K562 (cell line): ENCODE results near the gene RNF181. TPM values are rescaled to one million over a fixed set of nuclear protein-coding genes. Genes with fewer than 3 reads are reported as not detected.

ENCODE experiments used
- ELF2 ChIP-seq: fragments of 250-450 bp; sonication (Bioruptor Pico); IDR thresholded peaks from 2 replicates; pipeline ENCODE4 v1.5.0; 2021; ENCODE audit warnings: mild to moderate bottlenecking
- EWSR1 ChIP-seq: fragments of 450-650 bp; IDR thresholded peaks from 2 replicates; pipeline ENCODE4 v1.6.1; 2018; ENCODE audit warnings: borderline replicate concordance, mild to moderate bottlenecking, low read depth, moderate library complexity; ENCODE audit not compliant: partially characterized antibody
- MXI1 ChIP-seq: IDR thresholded peaks from 2 replicates; pipeline ENCODE4 v1.6.1; 2011; ENCODE audit warnings: low read depth, mild to moderate bottlenecking, improper control_type of control experiment, low read length
- RBBP5 ChIP-seq: fragments of 200-600 bp; sonication (generic); IDR thresholded peaks from 2 replicates; pipeline ENCODE4 v1.6.1; 2012; ENCODE audit warnings: borderline replicate concordance, mild to moderate bottlenecking, low read length, control low read depth, inconsistent platforms; ENCODE audit not compliant: insufficient read depth, poor library complexity, severe bottlenecking
- RBM14 ChIP-seq: fragments of 200-400 bp; formaldehyde crosslinking; IDR thresholded peaks from 2 replicates; pipeline ENCODE4 v1.6.1; 2018; ENCODE audit warnings: low read depth, mild to moderate bottlenecking, low read length, moderate library complexity, borderline replicate concordance; ENCODE audit not compliant: insufficient read depth
- RBM39 ChIP-seq: fragments of 200-400 bp; formaldehyde crosslinking; optimal IDR thresholded peaks from 2 replicates; pipeline ENCODE3; 2018; ENCODE audit warnings: low read depth, low read length
- SMAD1 ChIP-seq: fragments of 150-350 bp; IDR thresholded peaks from 2 replicates; pipeline ENCODE4 v1.6.1; 2014; ENCODE audit warnings: low read length, low read depth; ENCODE audit not compliant: partially characterized antibody
- ZBTB43 ChIP-seq: sonication (generic); formaldehyde crosslinking; IDR thresholded peaks from 2 replicates; pipeline ENCODE4 v1.8.0; 2023; ENCODE audit warnings: mild to moderate bottlenecking, missing genetic modification reagents
- ZBTB7A ChIP-seq: IDR thresholded peaks from 2 replicates; pipeline ENCODE4 v1.6.1; 2011; ENCODE audit warnings: low read depth, mild to moderate bottlenecking, low read length, moderate library complexity, borderline replicate concordance; ENCODE audit not compliant: control insufficient read depth
- ZC3H8 ChIP-seq: fragments of 450-650 bp; IDR thresholded peaks from 2 replicates; pipeline ENCODE4 v1.6.1; 2017
- ZFPM2 ChIP-seq: fragments of 250-450 bp; sonication (Bioruptor Pico); IDR thresholded peaks from 2 replicates; pipeline ENCODE4 v1.5.1; 2022; ENCODE audit warnings: mild to moderate bottlenecking
- ZFX ChIP-seq: sonication (generic); formaldehyde crosslinking; IDR thresholded peaks from 2 replicates; pipeline ENCODE4 v1.8.0; 2022; ENCODE audit warnings: mild to moderate bottlenecking, missing genetic modification reagents, moderate library complexity
- ZNF282 ChIP-seq: sonication (generic); formaldehyde crosslinking; IDR thresholded peaks from 2 replicates; pipeline ENCODE4 v1.8.1; 2023; ENCODE audit warnings: missing genetic modification reagents
- polyA plus RNA-seq, 8 experiments: library from polyadenylated mRNA; depleted of rRNA in 4 of 8; stranded (reverse) in 5 of 8; unstranded in 3 of 8; fragments of >200 nt; fragmentation: Nextera tagmentation in 2 of 8; fragmentation: Illumina TruSeq in 1 of 8; extraction: Ambion mirVana in 2 of 8; extraction: Trizol in 1 of 8; gene quantifications; 2 replicates each; pipeline versions ENCODE4 v1.2.1 to v1.2.3, GENCODE V29; 2011 to 2014; ENCODE audit warnings: inconsistent platforms in 1 of 8, missing spikeins in 1 of 8
- total RNA-seq, 7 experiments: library from RNA; depleted of rRNA in 6 of 7; stranded (reverse); fragments of >200 nt in 6 of 7; fragmentation: Illumina TruSeq in 2 of 7; extraction: Trizol in 2 of 7; gene quantifications; 2 replicates each; pipeline versions ENCODE4 v1.2.1 to v1.2.3, GENCODE V29; 2011 to 2021; ENCODE audit warnings: low replicate concordance in 1 of 7
- TF ChIP-seq, protein P1 (sequence below), 2 experiments: fragments of 150-350 bp in 1 of 2; IDR thresholded peaks; 2 replicates each; pipeline ENCODE4 v1.6.1; 2012 to 2016; ENCODE audit warnings: low read depth in 2 of 2, low read length in 2 of 2, mild to moderate bottlenecking in 1 of 2, moderate library complexity in 1 of 2
- TF ChIP-seq, protein P2 (sequence below): fragments of 450-650 bp; formaldehyde crosslinking; IDR thresholded peaks from 2 replicates; pipeline ENCODE4 v1.4.0; 2020; ENCODE audit warnings: mild to moderate bottlenecking
- TF ChIP-seq, protein P3 (sequence below): fragments of 450-650 bp; IDR thresholded peaks from 2 replicates; pipeline ENCODE4 v1.7.1; 2018; ENCODE audit warnings: mild to moderate bottlenecking, low read depth; ENCODE audit not compliant: partially characterized antibody
- TF ChIP-seq, protein P4 (sequence below): fragments of 250-450 bp; sonication (Bioruptor Pico); IDR thresholded peaks from 2 replicates; pipeline ENCODE4 v1.4.0; 2020; ENCODE audit warnings: borderline replicate concordance

The RNF181 gene
- total and polyA plus RNA-seq, 9 of the 15 experiments (the other 6 are each of a cell fraction or from before 2014, with no cell fraction given) = 139 to 492 (median 253) TPM

- TF ChIP-seq SMAD1 (peak; percentile 22), EWSR1 (peak; percentile 32), RBM14 (no peak), ELF2 (CRISPR knock-in tag) (no peak), MXI1 (no peak), RBBP5 (no peak), ZBTB7A (no peak), ZFX (CRISPR knock-in tag) (peak; percentile 6; the same call in 1 of the 2 replicates), ZFPM2 (CRISPR knock-in tag) (no peak), ZNF282 (no peak), ZC3H8 (no peak), ZBTB43 (CRISPR knock-in tag) (no peak), RBM39 (peak; percentile 14)
- TF ChIP-seq, protein P1, sequence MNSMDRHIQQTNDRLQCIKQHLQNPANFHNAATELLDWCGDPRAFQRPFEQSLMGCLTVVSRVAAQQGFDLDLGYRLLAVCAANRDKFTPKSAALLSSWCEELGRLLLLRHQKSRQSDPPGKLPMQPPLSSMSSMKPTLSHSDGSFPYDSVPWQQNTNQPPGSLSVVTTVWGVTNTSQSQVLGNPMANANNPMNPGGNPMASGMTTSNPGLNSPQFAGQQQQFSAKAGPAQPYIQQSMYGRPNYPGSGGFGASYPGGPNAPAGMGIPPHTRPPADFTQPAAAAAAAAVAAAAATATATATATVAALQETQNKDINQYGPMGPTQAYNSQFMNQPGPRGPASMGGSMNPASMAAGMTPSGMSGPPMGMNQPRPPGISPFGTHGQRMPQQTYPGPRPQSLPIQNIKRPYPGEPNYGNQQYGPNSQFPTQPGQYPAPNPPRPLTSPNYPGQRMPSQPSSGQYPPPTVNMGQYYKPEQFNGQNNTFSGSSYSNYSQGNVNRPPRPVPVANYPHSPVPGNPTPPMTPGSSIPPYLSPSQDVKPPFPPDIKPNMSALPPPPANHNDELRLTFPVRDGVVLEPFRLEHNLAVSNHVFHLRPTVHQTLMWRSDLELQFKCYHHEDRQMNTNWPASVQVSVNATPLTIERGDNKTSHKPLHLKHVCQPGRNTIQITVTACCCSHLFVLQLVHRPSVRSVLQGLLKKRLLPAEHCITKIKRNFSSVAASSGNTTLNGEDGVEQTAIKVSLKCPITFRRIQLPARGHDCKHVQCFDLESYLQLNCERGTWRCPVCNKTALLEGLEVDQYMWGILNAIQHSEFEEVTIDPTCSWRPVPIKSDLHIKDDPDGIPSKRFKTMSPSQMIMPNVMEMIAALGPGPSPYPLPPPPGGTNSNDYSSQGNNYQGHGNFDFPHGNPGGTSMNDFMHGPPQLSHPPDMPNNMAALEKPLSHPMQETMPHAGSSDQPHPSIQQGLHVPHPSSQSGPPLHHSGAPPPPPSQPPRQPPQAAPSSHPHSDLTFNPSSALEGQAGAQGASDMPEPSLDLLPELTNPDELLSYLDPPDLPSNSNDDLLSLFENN (IDR thresholded peaks at IDR 0.05; ENCODE audit: low read depth in 2 of 2, low read length in 2 of 2) = peak in 1 of 2 experiments; percentile 43; a peak in 1 of 4 replicates
- TF ChIP-seq, protein P2, sequence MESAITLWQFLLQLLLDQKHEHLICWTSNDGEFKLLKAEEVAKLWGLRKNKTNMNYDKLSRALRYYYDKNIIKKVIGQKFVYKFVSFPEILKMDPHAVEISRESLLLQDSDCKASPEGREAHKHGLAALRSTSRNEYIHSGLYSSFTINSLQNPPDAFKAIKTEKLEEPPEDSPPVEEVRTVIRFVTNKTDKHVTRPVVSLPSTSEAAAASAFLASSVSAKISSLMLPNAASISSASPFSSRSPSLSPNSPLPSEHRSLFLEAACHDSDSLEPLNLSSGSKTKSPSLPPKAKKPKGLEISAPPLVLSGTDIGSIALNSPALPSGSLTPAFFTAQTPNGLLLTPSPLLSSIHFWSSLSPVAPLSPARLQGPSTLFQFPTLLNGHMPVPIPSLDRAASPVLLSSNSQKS (CRISPR knock-in tag) = no peak
- TF ChIP-seq, protein P3, sequence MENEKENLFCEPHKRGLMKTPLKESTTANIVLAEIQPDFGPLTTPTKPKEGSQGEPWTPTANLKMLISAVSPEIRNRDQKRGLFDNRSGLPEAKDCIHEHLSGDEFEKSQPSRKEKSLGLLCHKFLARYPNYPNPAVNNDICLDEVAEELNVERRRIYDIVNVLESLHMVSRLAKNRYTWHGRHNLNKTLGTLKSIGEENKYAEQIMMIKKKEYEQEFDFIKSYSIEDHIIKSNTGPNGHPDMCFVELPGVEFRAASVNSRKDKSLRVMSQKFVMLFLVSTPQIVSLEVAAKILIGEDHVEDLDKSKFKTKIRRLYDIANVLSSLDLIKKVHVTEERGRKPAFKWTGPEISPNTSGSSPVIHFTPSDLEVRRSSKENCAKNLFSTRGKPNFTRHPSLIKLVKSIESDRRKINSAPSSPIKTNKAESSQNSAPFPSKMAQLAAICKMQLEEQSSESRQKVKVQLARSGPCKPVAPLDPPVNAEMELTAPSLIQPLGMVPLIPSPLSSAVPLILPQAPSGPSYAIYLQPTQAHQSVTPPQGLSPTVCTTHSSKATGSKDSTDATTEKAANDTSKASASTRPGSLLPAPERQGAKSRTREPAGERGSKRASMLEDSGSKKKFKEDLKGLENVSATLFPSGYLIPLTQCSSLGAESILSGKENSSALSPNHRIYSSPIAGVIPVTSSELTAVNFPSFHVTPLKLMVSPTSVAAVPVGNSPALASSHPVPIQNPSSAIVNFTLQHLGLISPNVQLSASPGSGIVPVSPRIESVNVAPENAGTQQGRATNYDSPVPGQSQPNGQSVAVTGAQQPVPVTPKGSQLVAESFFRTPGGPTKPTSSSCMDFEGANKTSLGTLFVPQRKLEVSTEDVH = peak; percentile 34
- TF ChIP-seq, protein P4, sequence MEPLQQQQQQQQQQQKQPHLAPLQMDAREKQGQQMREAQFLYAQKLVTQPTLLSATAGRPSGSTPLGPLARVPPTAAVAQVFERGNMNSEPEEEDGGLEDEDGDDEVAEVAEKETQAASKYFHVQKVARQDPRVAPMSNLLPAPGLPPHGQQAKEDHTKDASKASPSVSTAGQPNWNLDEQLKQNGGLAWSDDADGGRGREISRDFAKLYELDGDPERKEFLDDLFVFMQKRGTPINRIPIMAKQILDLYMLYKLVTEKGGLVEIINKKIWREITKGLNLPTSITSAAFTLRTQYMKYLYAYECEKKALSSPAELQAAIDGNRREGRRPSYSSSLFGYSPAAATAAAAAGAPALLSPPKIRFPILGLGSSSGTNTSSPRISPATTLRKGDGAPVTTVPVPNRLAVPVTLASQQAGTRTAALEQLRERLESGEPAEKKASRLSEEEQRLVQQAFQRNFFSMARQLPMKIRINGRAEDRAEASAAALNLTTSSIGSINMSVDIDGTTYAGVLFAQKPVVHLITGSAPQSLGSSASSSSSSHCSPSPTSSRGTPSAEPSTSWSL (CRISPR knock-in tag) = no peak
Observed at GRCh38 chr2:85545780-85546240, 49.7 kb upstream of the RNF181 start (continued).
